Cardiac septum (tissue), 1 donor: ENCODE measurements around the gene WDFY1. TPM values are rescaled to one million over a fixed set of nuclear protein-coding genes. Genes with fewer than 3 reads are reported as not detected.
"Not testable (repeated sequence)": the region's sequence is repeated elsewhere in the genome, so short reads cannot be mapped to it uniquely, and the experiment has no call there.

Source experiments
- DNase-seq: peaks from one replicate; pipeline ENCODE4 v3.0.0-alpha.2; 2020; ENCODE audit warnings: low spot score
- intact Hi-C: fragments of 100-400 bp; cut with DNase I; formaldehyde crosslinking; loops from one replicate; pipeline ENCODE4 v1.14.0; 2022
- total RNA-seq: library from RNA; stranded (reverse); fragmentation: NEBNext Ultra II Directional; extraction: Animal tissue kit (Norgen Biotek cat#: 25700); gene quantifications from one replicate; pipeline ENCODE4 v1.2.1, GENCODE V29; 2021
- donor health status: DM: no; HTN: no; CAD: no.

WDFY1 gene
- total RNA-seq, 1 donor from 2014 or later, result 16.4 TPM

DNA sequence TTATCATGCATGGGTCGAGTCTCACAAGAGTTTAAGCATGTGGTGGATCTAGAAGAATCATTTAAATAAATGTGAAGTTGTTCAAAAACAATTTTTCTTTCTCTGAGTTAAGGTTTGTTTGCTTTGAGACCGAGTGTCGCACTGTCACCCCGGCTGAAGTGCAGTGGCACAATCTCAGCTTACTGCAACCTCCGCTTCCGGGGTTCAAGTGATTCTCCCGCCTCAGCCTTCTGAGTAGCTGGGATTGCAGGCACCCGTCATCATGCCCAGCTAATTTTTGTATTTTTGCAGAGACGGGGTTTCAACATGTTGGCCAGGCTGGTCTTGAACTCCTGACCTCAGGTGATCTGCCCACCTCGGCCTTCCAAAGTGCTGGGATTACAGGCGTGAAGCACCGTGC lies 73.5 kb downstream of the WDFY1 start:
- DNase-seq, intact Hi-C loops: not testable (repeated sequence)

DNA sequence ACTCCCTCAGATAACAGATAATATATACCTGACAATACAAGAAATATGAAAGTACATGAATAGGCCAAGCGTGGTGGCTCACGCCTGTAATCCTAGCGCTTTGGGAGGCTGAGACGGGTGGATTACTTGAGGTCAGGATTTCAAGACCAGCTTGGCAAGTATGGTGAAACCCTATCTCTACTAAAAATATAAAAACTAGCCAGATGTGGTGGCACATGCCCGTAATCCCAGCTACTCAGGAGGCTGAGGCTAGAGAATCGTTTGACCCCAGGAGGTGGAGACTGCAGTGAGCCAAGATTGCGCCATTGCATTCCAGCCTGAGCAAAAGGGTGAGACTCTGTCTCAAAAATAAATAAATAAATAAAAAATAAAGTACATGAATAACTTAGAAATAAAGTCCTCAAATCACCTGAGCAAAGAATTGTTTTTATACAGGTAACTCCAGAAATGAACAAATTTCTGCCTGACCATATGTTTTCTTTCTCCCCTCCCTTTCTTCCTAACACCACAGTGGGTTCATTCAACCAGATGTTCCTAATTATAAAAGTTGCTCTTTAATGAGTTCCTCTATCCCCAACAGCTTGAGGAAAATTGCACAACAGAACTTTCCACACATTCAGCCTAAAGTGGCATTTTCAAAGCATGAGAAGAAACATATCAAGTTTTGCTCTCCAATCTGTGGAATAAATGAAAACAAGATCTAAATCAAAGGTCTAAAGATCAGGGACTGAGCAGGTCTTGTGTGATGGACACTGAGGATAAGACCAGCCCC lies 74.1 kb downstream of the WDFY1 start:
- no peak for DNase-seq
- intact Hi-C loops, result no loop called here

GRCh38 chr2:223868005-223868404 lies 77.1 kb downstream of the WDFY1 start:
- intact Hi-C loops, result no loop called here

GRCh38 chr2:223865907-223866508 lies 79.1 kb downstream of the WDFY1 start:
- intact Hi-C loops, result no loop called here

More at GRCh38 chr2:223868005-223868404, 77.1 kb downstream of the WDFY1 start:
- no peak for DNase-seq

DNA sequence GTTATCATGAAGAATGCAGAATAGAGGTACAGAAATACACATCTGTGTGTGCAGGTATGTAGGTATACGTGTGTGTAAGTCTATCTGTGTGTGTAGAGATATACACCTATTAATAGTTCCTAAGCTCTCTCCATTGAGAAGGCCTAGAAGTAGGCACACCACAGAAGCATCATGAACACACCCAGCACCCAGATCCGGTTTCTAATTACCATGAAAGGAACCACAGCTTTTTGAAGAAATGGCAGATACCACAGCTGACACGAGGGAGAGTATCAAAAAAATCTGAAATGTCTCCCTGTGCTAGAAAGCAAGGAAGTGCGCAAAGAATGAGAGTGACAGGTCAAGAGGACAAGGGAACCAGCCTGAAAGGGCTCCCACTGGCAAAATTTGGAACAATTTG lies 80.0 kb downstream of the WDFY1 start:
- intact Hi-C loops, result no loop called here
- DNase-seq, result no peak

More at GRCh38 chr2:223865907-223866508, 79.1 kb downstream of the WDFY1 start:
- DNase-seq, result no peak

- intact Hi-C loops, result no loop called here
Measured at GRCh38 chr2:223863491-223863890, 81.6 kb downstream of the WDFY1 start.

DNA sequence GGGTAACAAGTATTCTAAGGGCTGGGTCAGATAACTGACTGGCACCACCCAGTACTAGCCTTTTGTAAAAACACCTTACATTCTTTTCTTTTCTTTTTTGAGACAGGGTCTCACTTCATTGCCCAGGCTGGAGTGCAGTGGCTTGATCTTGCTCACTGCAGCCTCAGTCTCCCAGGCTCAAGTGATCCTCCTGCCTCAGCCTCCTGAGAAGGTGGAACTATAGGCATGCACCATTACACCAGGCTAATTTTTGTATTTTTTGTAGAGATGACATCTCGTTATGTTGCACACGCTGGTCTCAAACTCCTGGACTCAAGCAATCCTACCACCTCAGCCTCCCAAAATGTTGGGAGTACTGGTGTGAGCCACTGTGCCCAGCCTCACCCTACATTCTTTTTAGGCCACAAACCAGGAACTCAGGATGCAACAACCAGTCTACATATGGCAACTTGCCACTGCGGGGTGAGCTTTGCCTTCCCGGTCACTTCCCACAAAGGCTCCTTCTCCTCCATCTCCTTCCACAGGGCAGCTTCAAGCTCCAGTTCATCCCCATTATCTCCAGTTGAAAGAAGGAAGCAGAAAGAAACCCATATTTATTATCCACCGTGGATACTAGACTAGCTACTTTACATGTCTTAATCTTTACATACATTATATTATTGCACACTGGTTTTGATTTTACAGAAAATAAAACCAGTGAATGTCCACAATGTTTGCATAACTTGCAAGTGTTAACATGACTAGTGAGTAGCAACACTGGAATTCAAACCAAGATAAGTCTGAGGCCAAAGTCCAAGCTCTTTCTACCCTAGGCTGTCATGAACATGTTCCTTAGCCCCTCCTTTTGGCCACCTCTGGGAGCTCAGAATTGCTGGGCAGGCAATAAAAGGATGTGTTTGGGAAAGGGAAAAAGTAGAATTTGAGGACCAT lies 84.1 kb downstream of the WDFY1 start:
- intact Hi-C loops, result no loop called here
- no peak for DNase-seq

More at GRCh38 chr2:223863491-223863890, 81.6 kb downstream of the WDFY1 start:
- DNase-seq, result no peak

DNA sequence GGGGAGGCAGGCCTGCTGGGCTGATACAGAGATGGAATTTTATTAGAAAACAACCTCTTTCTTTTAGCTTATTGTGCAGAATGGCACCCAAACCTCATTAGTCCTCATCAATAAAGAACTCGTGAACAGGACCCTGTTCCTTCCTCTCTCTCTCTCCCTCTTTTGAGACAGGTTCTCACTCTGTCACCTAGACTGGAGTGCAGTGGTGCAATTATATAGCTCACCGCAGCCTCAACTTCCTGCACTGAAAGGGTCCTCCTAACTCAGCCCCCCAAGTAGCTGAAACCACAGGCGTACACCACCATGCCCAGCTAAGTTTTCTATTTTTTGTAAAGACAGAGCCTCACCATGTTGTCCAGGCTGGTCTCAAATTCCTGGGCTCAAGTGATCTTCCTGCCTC lies 86.1 kb downstream of the WDFY1 start:
- intact Hi-C loops, result no loop called here

GRCh38 chr2:223856584-223856983 lies 88.6 kb downstream of the WDFY1 start:
- intact Hi-C loops, result no loop called here
- no peak for DNase-seq

More for the DNA sequence above, 86.1 kb downstream of the WDFY1 start:
- no peak for DNase-seq

DNA sequence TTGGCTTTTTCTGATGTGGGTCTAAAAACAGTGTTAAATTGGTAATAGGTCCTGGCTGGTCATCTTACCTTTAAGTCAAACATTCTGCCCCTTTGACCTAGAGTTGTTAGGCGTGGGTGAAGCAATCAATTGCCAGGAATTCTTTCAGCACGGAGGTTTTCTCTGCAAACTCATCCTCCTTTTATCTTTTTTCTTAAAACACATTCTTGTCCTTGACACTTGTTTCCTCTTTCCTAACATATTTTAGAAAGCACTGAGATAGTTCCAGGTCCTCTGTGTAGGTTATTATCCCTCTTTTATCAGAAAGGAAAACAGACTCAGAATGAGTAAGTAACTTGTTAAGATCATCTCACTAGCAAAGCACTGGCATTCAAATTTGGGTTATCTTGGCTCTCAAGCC lies 89.1 kb downstream of the WDFY1 start:
- intact Hi-C loops, result no loop called here
- DNase-seq, result no peak

DNA sequence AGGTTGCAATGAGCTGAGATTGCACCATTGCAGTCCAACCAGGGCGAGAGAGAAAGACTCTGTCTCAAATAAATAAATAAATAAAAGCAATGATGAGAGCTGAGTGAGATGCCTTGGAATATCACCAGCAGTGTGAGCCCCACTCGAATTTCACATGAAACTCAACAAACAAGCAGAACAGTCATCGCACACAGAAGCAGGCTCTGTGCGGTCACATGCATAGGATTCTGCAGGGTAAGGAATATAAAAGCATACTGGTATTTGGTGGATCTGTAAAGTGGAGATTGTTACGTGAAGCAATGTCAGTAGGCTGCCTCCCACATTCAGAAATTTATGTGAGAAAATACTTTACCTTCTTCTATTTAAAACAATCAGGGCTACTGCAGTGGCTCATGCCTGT lies 89.7 kb downstream of the WDFY1 start:
- no peak for DNase-seq
- intact Hi-C loops, result no loop called here

GRCh38 chr2:223854741-223855140 lies 90.4 kb downstream of the WDFY1 start:
- no peak for DNase-seq
- intact Hi-C loops, result no loop called here

- DNase-seq, result no peak
- intact Hi-C loops, result no loop called here
Measured at GRCh38 chr2:223853425-223853837, 91.7 kb downstream of the WDFY1 start.

DNA sequence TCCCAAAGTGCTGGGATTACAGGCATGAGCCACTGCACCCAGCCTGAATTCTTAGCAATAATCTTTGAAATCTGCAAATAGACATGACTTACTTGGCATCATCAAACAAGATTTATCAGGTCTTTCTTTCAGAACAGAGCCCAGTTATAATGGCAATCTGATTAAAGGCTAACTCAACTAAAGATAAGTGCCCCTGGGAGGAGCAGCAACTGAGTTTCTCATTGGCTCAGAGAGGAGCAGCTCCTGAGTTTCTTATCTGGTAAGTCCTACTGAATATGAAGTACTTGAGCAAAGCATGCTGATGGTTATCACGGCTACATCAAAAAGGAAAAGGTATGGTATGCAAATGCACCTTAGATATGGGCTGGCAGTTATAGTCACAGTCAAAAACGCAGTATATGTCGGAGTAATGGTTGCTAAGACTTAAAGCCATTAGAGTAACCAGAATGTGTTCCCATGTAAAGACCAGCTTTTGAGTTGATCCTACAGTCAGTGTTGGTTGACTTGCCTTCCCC lies 92.8 kb downstream of the WDFY1 start:
- DNase-seq, result no peak
- intact Hi-C loops, result no loop called here

- intact Hi-C loops, result no loop called here
- no peak for DNase-seq
Measured at GRCh38 chr2:223847410-223847809, 97.7 kb downstream of the WDFY1 start.

DNA sequence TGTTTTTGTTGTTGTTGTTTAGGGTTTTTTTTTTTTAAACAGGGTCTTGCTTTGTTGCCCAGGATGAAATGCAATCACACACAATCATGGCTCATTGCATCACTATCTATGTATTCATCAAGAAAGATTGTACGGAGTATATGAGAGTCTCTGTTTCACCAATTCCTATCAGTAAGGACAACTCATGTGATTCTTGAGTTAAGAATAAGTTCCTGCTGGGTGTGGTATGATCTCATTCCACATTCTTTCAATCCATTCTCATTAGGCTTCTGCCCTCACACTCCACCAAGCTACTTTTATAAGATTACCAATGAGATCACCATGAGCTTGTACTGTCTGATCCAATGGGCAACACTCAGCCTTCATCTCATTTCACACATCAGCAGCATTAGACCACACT lies 98.6 kb downstream of the WDFY1 start:
- intact Hi-C loops, result no loop called here
- no peak for DNase-seq

DNA sequence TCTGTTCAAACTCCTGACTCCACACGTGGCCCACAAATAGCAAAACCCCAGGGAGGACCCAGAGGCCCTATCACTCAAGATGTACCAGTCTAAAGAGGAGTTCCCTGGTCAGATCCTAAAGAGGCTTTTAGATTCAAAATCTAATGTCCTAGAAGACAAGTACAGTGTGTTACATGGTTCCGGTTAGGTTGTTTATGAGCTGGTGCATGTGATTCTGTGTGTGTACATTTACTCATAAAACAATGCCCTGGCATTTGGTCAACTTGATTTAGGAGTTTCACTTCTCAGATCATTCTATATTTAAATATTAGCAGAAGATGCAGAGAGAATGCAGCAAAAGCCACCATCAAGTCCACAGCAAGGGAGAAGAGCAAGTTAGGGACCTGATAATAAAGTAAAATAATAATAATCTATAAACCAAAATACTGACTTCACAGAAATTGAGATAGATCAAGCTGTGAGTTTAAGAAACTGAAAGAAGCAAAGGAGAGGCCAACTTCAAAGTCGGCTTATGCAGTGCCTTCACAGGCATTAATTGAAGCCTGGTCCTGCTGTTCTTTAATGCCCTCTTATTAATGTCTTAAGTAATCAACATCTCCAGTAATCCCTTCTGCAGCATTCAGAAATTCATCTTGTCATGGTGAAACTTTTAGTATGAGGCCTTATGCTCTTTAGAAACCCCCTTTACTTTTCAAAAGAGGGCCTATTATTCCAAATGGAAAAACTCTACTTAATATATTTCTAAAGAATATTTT lies 103.5 kb downstream of the WDFY1 start:
- intact Hi-C loops, result no loop called here
- no peak for DNase-seq

GRCh38 chr2:223837287-223838061 lies 107.7 kb downstream of the WDFY1 start, which contains the start of gene AP1S3:
TSS of gene AP1S3 (minus strand) at chr2:223837582. CDS start at chr2:223837450, 132 bp downstream.
- intact Hi-C loops, result loop anchor here (5.0 kb wide), 1 partner anchor 110 kb away; the partner anchor contains the start of gene WDFY1
- peak; percentile 88 for DNase-seq
